Hepatocyte (in vitro differentiated cells): ENCODE data around the gene NPAS2.

Experiments
- EZH2 ChIP-seq: fragments of 200-600 bp; sonication (generic); IDR thresholded peaks from 2 replicates; pipeline ENCODE4 v1.6.1; 2016; ENCODE audit warnings: antibody characterized with exemption, mild to moderate bottlenecking, borderline replicate concordance
- EZH2phosphoT487 ChIP-seq: fragments of 200-600 bp; sonication (generic); IDR thresholded peaks from one replicate; pipeline ENCODE4 v1.6.1; 2018; ENCODE audit warnings: antibody characterized with exemption, mild to moderate bottlenecking, low read depth, moderate library complexity; ENCODE audit not compliant: unreplicated experiment, severe bottlenecking

DNA sequence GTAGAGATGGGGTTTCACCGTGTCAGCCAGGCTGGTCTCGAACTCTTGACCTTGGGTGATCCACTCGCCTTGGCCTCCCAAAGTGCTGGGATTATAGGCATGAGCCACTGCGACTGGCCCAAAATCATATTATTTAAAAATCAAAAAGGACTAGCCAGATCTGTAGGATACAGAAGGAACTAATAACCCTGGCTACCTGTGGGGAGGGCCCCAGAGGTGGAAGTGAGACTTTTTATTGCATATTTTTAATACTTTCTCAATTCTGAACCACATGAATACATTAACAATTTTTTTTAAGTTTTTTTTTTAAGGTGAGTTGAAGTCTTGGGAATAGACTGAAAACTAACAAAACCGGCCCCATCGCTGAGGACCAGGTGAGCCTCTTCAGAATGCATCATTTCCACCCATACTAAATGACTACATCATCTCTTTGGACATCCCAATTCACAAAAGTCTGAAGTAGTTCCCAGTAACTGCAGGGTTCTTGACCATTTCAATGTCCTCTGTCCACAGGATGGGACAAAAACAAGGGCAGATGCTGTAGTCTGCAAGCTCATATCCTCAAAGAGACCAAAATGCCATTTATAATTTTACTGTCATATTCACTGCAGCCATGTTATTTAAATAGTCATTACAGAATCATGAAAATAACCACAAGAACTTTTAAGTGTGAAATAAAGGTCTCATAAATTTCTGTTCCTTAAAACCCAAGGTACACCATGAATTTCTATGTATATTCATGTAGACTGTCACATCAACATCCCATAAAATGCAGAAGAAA lies 203.6 kb downstream of the NPAS2 start:
- TF ChIP-seq EZH2phosphoT487 = no peak
- TF ChIP-seq EZH2 = no peak
